SK-N-SH treated with all-trans-retinoic acid at 6 μM for 48 hours (cell line): ENCODE results near the gene TRMT61A.
"Not testable (repeated sequence)": the region's sequence is repeated elsewhere in the genome, so short reads cannot be mapped to it uniquely, and the experiment has no call there.

Experiments
- ATAC-seq: fragments of 200-7000 bp; cut with Tn5 transposase; 3 replicates; pipeline ENCODE4 v1.9.1; 2020; ENCODE audit warnings: mild to moderate bottlenecking, moderate library complexity
- ARNTL ChIP-seq: fragments of 450-650 bp; formaldehyde crosslinking; IDR thresholded peaks from 2 replicates; pipeline ENCODE4 v1.5.0; 2020; ENCODE audit warnings: low read depth, mild to moderate bottlenecking, moderate library complexity, borderline replicate concordance
- BACH2 ChIP-seq: fragments of 250-450 bp; sonication (Bioruptor Pico); IDR thresholded peaks from 2 replicates; pipeline ENCODE4 v1.9.0; 2021; ENCODE audit warnings: mild to moderate bottlenecking, borderline replicate concordance
- CSDC2 ChIP-seq: fragments of 250-450 bp; sonication (Bioruptor Pico); IDR thresholded peaks from 2 replicates; pipeline ENCODE4 v1.5.0; 2020; ENCODE audit warnings: mild to moderate bottlenecking, moderate library complexity
- ESRRG ChIP-seq: fragments of 250-450 bp; sonication (Bioruptor Pico); IDR thresholded peaks from 2 replicates; pipeline ENCODE4 v1.6.1; 2021; ENCODE audit warnings: mild to moderate bottlenecking
- GLIS3 ChIP-seq: fragments of 250-450 bp; sonication (Bioruptor Pico); IDR thresholded peaks from 2 replicates; pipeline ENCODE4 v1.5.0; 2020; ENCODE audit warnings: mild to moderate bottlenecking, moderate library complexity
- ISL1 ChIP-seq: fragments of 250-450 bp; sonication (Bioruptor Pico); IDR thresholded peaks from 2 replicates; pipeline ENCODE4 v2.1.2; 2022; ENCODE audit warnings: mild to moderate bottlenecking, moderate library complexity
- OSR1 ChIP-seq: fragments of 250-450 bp; sonication (Bioruptor Pico); IDR thresholded peaks from 2 replicates; pipeline ENCODE4 v1.8.0; 2022; ENCODE audit warnings: moderate library complexity, mild to moderate bottlenecking, inconsistent platforms
- PATZ1 ChIP-seq: fragments of 250-450 bp; sonication (Bioruptor Pico); IDR thresholded peaks from 2 replicates; pipeline ENCODE4 v1.8.0; 2020; ENCODE audit warnings: mild to moderate bottlenecking, moderate library complexity, borderline replicate concordance
- PPARA ChIP-seq: fragments of 250-450 bp; sonication (Bioruptor Pico); IDR thresholded peaks from 2 replicates; pipeline ENCODE4 v1.5.0; 2020; ENCODE audit warnings: mild to moderate bottlenecking, borderline replicate concordance
- RARB ChIP-seq: fragments of 250-450 bp; sonication (Bioruptor Pico); IDR thresholded peaks from 2 replicates; pipeline ENCODE4 v1.8.0; 2021; ENCODE audit warnings: mild to moderate bottlenecking, moderate library complexity
- SNAI2 ChIP-seq: fragments of 250-450 bp; sonication (Bioruptor Pico); IDR thresholded peaks from 2 replicates; pipeline ENCODE4 v1.5.0; 2020; ENCODE audit warnings: mild to moderate bottlenecking, moderate library complexity
- TCF4 ChIP-seq: fragments of 250-450 bp; sonication (Bioruptor Pico); IDR thresholded peaks from 2 replicates; pipeline ENCODE4 v1.8.0; 2021; ENCODE audit warnings: mild to moderate bottlenecking, moderate library complexity, borderline replicate concordance
- TOX ChIP-seq: fragments of 250-450 bp; sonication (Bioruptor Pico); IDR thresholded peaks from 2 replicates; pipeline ENCODE4 v1.8.0; 2021; ENCODE audit warnings: mild to moderate bottlenecking, moderate library complexity, borderline replicate concordance
- ZC3H10 ChIP-seq: fragments of 250-450 bp; sonication (Bioruptor Pico); IDR thresholded peaks from 2 replicates; pipeline ENCODE4 v1.5.1; 2021; ENCODE audit warnings: mild to moderate bottlenecking, moderate library complexity
- ZFP3 ChIP-seq: fragments of 250-450 bp; sonication (Bioruptor Pico); IDR thresholded peaks from 2 replicates; pipeline ENCODE4 v1.5.0; 2020; ENCODE audit warnings: mild to moderate bottlenecking, moderate library complexity
- ZFP30 ChIP-seq: fragments of 450-650 bp; formaldehyde crosslinking; IDR thresholded peaks from 2 replicates; pipeline ENCODE4 v1.5.0; 2022; ENCODE audit warnings: mild to moderate bottlenecking, moderate library complexity
- ZNF565 ChIP-seq: fragments of 450-650 bp; formaldehyde crosslinking; conservative IDR thresholded peaks from 2 replicates; pipeline ENCODE4 v1.5.0; 2020; ENCODE audit warnings: low read depth, mild to moderate bottlenecking, moderate library complexity
- ZNF70 ChIP-seq: fragments of 450-650 bp; formaldehyde crosslinking; IDR thresholded peaks from 2 replicates; pipeline ENCODE4 v1.5.0; 2020; ENCODE audit warnings: mild to moderate bottlenecking, moderate library complexity
- ZNF8 ChIP-seq: fragments of 450-650 bp; formaldehyde crosslinking; IDR thresholded peaks from 2 replicates; pipeline ENCODE4 v1.5.0; 2020; ENCODE audit warnings: mild to moderate bottlenecking, moderate library complexity
- TF ChIP-seq, protein P1 (sequence below): fragments of 250-450 bp; sonication (Bioruptor Pico); IDR thresholded peaks from 2 replicates; pipeline ENCODE4 v1.8.0; 2021; ENCODE audit warnings: low read depth, mild to moderate bottlenecking, moderate library complexity, borderline replicate concordance
- TF ChIP-seq, protein P2 (sequence below): fragments of 250-450 bp; sonication (Bioruptor Pico); IDR thresholded peaks from 2 replicates; pipeline ENCODE4 v1.5.1; 2020; ENCODE audit warnings: low read depth, mild to moderate bottlenecking, moderate library complexity

TRMT61A gene

DNA sequence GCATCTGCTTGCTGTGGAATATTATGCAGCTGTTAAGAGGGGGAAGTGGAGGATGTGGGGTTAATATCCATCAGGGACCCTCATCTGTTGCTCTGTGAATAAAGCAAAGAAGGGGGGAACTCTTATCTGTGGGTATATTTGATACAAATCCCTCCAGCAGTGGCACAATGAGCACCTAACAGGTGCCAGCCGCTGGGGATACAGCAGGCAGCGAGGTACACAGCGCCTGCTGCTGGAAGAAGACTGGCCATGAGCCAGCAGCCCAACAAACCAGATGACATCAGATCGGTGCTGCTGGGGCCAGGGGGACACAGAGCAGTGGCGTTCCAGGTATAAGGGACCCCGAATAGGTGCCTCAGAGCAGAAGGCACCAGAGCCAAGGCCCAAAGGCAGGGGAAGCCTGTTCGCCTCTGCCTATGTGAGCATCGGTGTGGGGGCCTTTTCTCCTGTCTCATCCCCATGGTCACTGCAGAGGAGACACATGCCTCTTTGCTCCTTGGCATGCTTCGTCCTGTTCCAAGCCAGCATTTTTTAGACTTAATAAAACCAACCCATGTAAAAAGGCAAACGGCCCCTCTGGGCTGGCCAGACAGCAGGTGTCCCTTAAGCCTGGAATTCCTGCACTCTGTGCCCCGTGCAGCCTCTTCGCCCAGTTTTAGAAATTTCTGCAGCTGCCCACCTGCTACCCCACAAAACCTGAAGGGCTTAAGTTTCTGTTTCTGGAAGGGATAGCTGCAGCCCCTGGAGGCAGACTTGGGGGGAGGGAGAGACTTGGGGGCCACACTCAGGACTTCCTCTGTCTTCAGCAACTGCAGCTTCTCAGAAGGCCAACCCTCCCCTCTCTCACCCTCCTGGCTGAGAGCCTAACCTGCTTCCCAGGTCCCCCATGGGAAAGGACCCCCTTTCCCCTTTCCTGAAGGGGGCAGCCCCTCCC is 4.7 kb upstream of the TRMT61A start:
- ATAC-seq: no peak
- TF ChIP-seq ARNTL (CRISPR knock-in tag) (no peak), ZFP3 (CRISPR knock-in tag) (no peak), ZNF565 (no peak), SNAI2 (CRISPR knock-in tag) (no peak), GLIS3 (CRISPR knock-in tag) (no peak), ZFP30 (CRISPR knock-in tag) (no peak), TOX (no peak), RARB (CRISPR knock-in tag) (no peak), BACH2 (CRISPR knock-in tag) (no peak), OSR1 (CRISPR knock-in tag) (no peak), ESRRG (CRISPR knock-in tag) (no peak), ZNF70 (CRISPR knock-in tag) (no peak), ZC3H10 (CRISPR knock-in tag) (no peak), TCF4 (no peak)
- TF ChIP-seq, protein P1, sequence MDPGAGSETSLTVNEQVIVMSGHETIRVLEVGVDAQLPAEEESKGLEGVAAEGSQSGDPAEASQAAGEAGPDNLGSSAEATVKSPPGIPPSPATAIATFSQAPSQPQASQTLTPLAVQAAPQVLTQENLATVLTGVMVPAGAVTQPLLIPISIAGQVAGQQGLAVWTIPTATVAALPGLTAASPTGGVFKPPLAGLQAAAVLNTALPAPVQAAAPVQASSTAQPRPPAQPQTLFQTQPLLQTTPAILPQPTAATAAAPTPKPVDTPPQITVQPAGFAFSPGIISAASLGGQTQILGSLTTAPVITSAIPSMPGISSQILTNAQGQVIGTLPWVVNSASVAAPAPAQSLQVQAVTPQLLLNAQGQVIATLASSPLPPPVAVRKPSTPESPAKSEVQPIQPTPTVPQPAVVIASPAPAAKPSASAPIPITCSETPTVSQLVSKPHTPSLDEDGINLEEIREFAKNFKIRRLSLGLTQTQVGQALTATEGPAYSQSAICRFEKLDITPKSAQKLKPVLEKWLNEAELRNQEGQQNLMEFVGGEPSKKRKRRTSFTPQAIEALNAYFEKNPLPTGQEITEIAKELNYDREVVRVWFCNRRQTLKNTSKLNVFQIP (CRISPR knock-in tag): no peak

GRCh38 chr14:103525430-103526246 is 3.4 kb upstream of the TRMT61A start:
- not testable (repeated sequence) for ATAC-seq

- no peak for ATAC-seq
- TF ChIP-seq ZFP3 (CRISPR knock-in tag): no peak
Observed at GRCh38 chr14:103526247-103526913, 2.6 kb upstream of the TRMT61A start.

DNA sequence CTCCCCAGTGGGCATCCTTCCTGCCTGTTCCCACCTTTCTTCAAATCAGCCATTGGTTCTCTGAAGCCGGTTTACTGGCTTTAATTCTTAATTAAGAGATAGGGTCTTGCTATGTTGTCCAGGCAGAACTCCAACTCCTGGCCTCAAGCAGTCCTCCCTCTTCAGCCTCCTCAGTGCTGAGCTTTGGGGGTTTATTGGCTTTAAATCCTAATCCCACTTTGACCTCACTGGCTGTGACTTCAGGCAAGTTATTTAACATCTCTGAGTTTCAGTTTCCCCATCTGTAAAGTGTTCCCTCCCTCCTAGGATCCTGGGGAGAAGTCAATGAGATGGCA is 2.1 kb upstream of the TRMT61A start:
- no peak for TF ChIP-seq ZC3H10 (CRISPR knock-in tag)
- no peak for TF ChIP-seq CSDC2 (CRISPR knock-in tag)
- TF ChIP-seq ZFP3 (CRISPR knock-in tag): no peak
- no peak for TF ChIP-seq PPARA (CRISPR knock-in tag)
- no peak for TF ChIP-seq PATZ1 (CRISPR knock-in tag)
- no peak for TF ChIP-seq ZNF70 (CRISPR knock-in tag)
- TF ChIP-seq RARB (CRISPR knock-in tag): no peak
- TF ChIP-seq ARNTL (CRISPR knock-in tag): no peak
- TF ChIP-seq, protein P1 (CRISPR knock-in tag): no peak
- TF ChIP-seq ISL1: no peak
- no peak for TF ChIP-seq ESRRG (CRISPR knock-in tag)
- TF ChIP-seq TOX: no peak
- no peak for TF ChIP-seq ZNF8 (CRISPR knock-in tag)
- TF ChIP-seq, protein P2, sequence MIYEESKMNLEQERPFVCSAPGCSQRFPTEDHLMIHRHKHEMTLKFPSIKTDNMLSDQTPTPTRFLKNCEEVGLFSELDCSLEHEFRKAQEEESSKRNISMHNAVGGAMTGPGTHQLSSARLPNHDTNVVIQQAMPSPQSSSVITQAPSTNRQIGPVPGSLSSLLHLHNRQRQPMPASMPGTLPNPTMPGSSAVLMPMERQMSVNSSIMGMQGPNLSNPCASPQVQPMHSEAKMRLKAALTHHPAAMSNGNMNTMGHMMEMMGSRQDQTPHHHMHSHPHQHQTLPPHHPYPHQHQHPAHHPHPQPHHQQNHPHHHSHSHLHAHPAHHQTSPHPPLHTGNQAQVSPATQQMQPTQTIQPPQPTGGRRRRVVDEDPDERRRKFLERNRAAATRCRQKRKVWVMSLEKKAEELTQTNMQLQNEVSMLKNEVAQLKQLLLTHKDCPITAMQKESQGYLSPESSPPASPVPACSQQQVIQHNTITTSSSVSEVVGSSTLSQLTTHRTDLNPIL: no peak
- TF ChIP-seq ZNF565: no peak
- TF ChIP-seq OSR1 (CRISPR knock-in tag): no peak
- TF ChIP-seq ZFP30 (CRISPR knock-in tag): no peak
- TF ChIP-seq SNAI2 (CRISPR knock-in tag): no peak
- TF ChIP-seq BACH2 (CRISPR knock-in tag): no peak
- no peak for TF ChIP-seq GLIS3 (CRISPR knock-in tag)
- TF ChIP-seq, all 23 proteins: peak for 0
- ATAC-seq: no peak
